PC-9 (cell line): ENCODE results near the gene GPR153. TPM values are rescaled to one million over a fixed set of nuclear protein-coding genes. Genes with fewer than 3 reads are reported as not detected.

ENCODE experiments used
- BruUV-seq: library from RNA; stranded (reverse); fragments of 400-500 nt; replicated peaks from 2 replicates; lab custom pipeline; 2021; lab: Mats Ljungman, UMichigan
- CTCF ChIA-PET: fragments of 300-600 bp; sonication (Branson Sonifier 250); formaldehyde crosslinking; loops from one replicate; lab custom pipeline; 2022; ENCODE audit warnings: antibody characterized with exemption; lab: Charles Lee
- POLR2A ChIA-PET: fragments of 300-600 bp; sonication (Branson Sonifier 250); formaldehyde crosslinking; loops from one replicate; lab custom pipeline; 2022; ENCODE audit warnings: antibody characterized with exemption; ENCODE audit not compliant: unreplicated experiment; lab: Charles Lee
- DNase-seq, 2 experiments: peaks; one replicate each; pipeline versions ENCODE4 v3.0.0 to v3.0.0-alpha.2; 2015 to 2022; ENCODE audit warnings: mixed read lengths in 1 of 2
- H2AFZ ChIP-seq: fragments of 200-600 bp; sonication (generic); 2 replicates; pipeline ENCODE4 v1.8.1; 2017; ENCODE audit warnings: antibody characterized with exemption
- H3F3A ChIP-seq: fragments of 200-600 bp; sonication (generic); 2 replicates; pipeline ENCODE4 v1.8.1; 2017; ENCODE audit warnings: antibody characterized with exemption, mild to moderate bottlenecking, low read depth; ENCODE audit not compliant: insufficient read depth
- H3K27ac ChIP-seq: fragments of 200-600 bp; sonication (generic); 2 replicates; pipeline ENCODE4 v1.6.1; 2016; ENCODE audit warnings: mixed run types
- H3K27me3 ChIP-seq: fragments of 200-600 bp; sonication (generic); 2 replicates; pipeline ENCODE4 v1.6.1; 2016; ENCODE audit warnings: low read depth, mixed run types; ENCODE audit not compliant: insufficient read depth
- H3K36me3 ChIP-seq: fragments of 200-600 bp; sonication (generic); 2 replicates; pipeline ENCODE4 v1.6.1; 2016; ENCODE audit warnings: low read depth, mixed run types
- H3K4me1 ChIP-seq: fragments of 200-600 bp; sonication (generic); replicated peaks from 2 replicates; pipeline ENCODE4 v1.6.1; 2016; ENCODE audit warnings: mixed run types; ENCODE audit not compliant: insufficient read depth
- H3K4me2 ChIP-seq: fragments of 200-600 bp; sonication (generic); 2 replicates; pipeline ENCODE4 v1.6.1; 2017; ENCODE audit warnings: mixed run types
- H3K4me3 ChIP-seq: fragments of 200-600 bp; sonication (generic); 2 replicates; pipeline ENCODE4 v1.6.1; 2016; ENCODE audit warnings: mixed run types
- H3K79me2 ChIP-seq: fragments of 200-600 bp; sonication (generic); 2 replicates; pipeline ENCODE4 v1.6.1; 2017; ENCODE audit warnings: low read depth, mixed run types
- H3K9me2 ChIP-seq: fragments of 200-600 bp; sonication (generic); 2 replicates; pipeline ENCODE4 v1.8.1; 2017; ENCODE audit warnings: mild to moderate bottlenecking; ENCODE audit not compliant: insufficient read depth
- H3K9me3 ChIP-seq: fragments of 200-600 bp; sonication (generic); 2 replicates; pipeline ENCODE4 v1.8.1; 2016; ENCODE audit warnings: low read depth; ENCODE audit not compliant: insufficient read depth
- H4K20me1 ChIP-seq: fragments of 200-600 bp; sonication (generic); 2 replicates; pipeline ENCODE4 v1.8.1; 2017; ENCODE audit not compliant: insufficient read depth
- CTCF ChIP-seq: fragments of 200-600 bp; sonication (generic); conservative IDR thresholded peaks from 2 replicates; pipeline ENCODE4 v1.6.1; 2017; ENCODE audit warnings: mixed run types, antibody characterized with exemption, mild to moderate bottlenecking, moderate library complexity
- EZH2 ChIP-seq: fragments of 200-600 bp; sonication (generic); IDR thresholded peaks from 2 replicates; pipeline ENCODE4 v1.8.0; 2017; ENCODE audit warnings: antibody characterized with exemption, low read depth
- intact Hi-C: fragments of 100-400 bp; cut with micrococcal nuclease; formaldehyde crosslinking; loops from one replicate; pipeline ENCODE4 v1.10.0; 2022; ENCODE audit not compliant: unreplicated experiment
- total RNA-seq: library from RNA; stranded (reverse); gene quantifications from 2 replicates; pipeline ENCODE4 v1.2.3, GENCODE V29; 2021

Gene GPR153
- total RNA-seq, 1 experiment from 2014 or later, result 8.0 TPM

GRCh38 chr1:6252374-6252710, 8.6 kb downstream of the GPR153 start:
- POLR2A ChIA-PET, result no interaction called here
- Histone ChIP-seq H3K4me3 (no peak overlapping the region), H3K27me3 (no peaks in the 10 kb centered on the region), H2AFZ (no peak overlapping the region), H3K4me1 (no peaks in the 10 kb centered on the region), H3K9me3 (no peaks in the 10 kb centered on the region), H3K27ac (no peak overlapping the region), H3K4me2 (no peak overlapping the region), H3F3A (no peaks in the 10 kb centered on the region), H3K9me2 (no peaks in the 10 kb centered on the region), H3K79me2 (no peaks in the 10 kb centered on the region), H3K36me3 (no peaks in the 10 kb centered on the region), H4K20me1 (no peaks in the 10 kb centered on the region)
- BruUV-seq, result no TSS peak
- DNase-seq, result no peak
- intact Hi-C loops, result no loop called here
- CTCF ChIA-PET, result no interaction called here
- TF ChIP-seq CTCF (no peak), EZH2 (no peak)

- CTCF ChIA-PET, result no interaction called here
- H3K27me3 ChIP-seq, result no peaks in the 10 kb centered on the region
- H3K4me1 ChIP-seq, result no peaks in the 10 kb centered on the region
- DNase-seq, result no peak
- no peak overlapping the region for H3K27ac ChIP-seq
- no peaks in the 10 kb centered on the region for H3F3A ChIP-seq
- no TSS peak for BruUV-seq
- H3K4me3 ChIP-seq, result no peak overlapping the region
- H2AFZ ChIP-seq, result no peak overlapping the region
- no peaks in the 10 kb centered on the region for H3K36me3 ChIP-seq
- intact Hi-C loops, result no loop called here
- TF ChIP-seq EZH2 (no peak), CTCF (no peak)
- H3K79me2 ChIP-seq, result no peaks in the 10 kb centered on the region
- no peaks in the 10 kb centered on the region for H4K20me1 ChIP-seq
- no peaks in the 10 kb centered on the region for H3K9me2 ChIP-seq
- POLR2A ChIA-PET, result no interaction called here
- no peak overlapping the region for H3K4me2 ChIP-seq
- no peaks in the 10 kb centered on the region for H3K9me3 ChIP-seq
Observed at GRCh38 chr1:6251681-6252373, 9.1 kb downstream of the GPR153 start.

GRCh38 chr1:6251233-6251632, 9.7 kb downstream of the GPR153 start:
- no TSS peak for BruUV-seq
- no peaks in the 10 kb centered on the region for H3K79me2 ChIP-seq
- no peak overlapping the region for H3K4me3 ChIP-seq
- intact Hi-C loops, result no loop called here
- TF ChIP-seq EZH2, result no peak
- no peak for TF ChIP-seq CTCF
- H3K4me1 ChIP-seq, result no peaks in the 10 kb centered on the region
- H3F3A ChIP-seq, result no peaks in the 10 kb centered on the region; the same call in 1 of the 2 replicates
- no peak overlapping the region for H3K27ac ChIP-seq
- ChIA-PET POLR2A (no interaction called here), CTCF (no interaction called here)
- H4K20me1 ChIP-seq, result no peaks in the 10 kb centered on the region
- H3K27me3 ChIP-seq, result 0 out of 2 replicates have a peak, but pooled peaks cover 1% of the 10 kb centered on the region
- no peaks in the 10 kb centered on the region for H3K36me3 ChIP-seq
- H3K4me2 ChIP-seq, result no peak overlapping the region
- no peaks in the 10 kb centered on the region for H3K9me2 ChIP-seq
- H3K9me3 ChIP-seq, result no peaks in the 10 kb centered on the region
- DNase-seq, result no peak
- no peak overlapping the region for H2AFZ ChIP-seq
